Heart left ventricle (tissue), 13 donors: ENCODE results near the gene C2orf68.

Source experiments
- POLR2A ChIP-seq, 2 donors: fragments of 450-650 bp; IDR thresholded peaks; one replicate each; pipeline ENCODE4 v1.6.1; 2017; ENCODE audit warnings: antibody characterized with exemption in 2 of 2, mild to moderate bottlenecking in 2 of 2, moderate library complexity in 2 of 2
- TF ChIP-seq, protein P1 (sequence below), 12 donors: fragments of 200-600 bp; sonication (generic) in 4 of 12; IDR thresholded peaks; one replicate each; pipeline versions ENCODE4 v1.5.0 to v1.8.0; 2018 to 2022; ENCODE audit warnings: antibody characterized with exemption in 12 of 12, mild to moderate bottlenecking in 5 of 12
- donor health status: ischemic (EF 13 %, LVEDD 7.1; RV severe dilation, severe dysfunction).
- donor health status: DM: no; HTN: yes; CAD: no.
- donor health status: DM: no; HTN: no; CAD: no.
- donor health status: ischemic (EF 25% LVEDD 6.9; RV normal size, moderate dysfunction).
- donor health status: ischemic (EF 25% LVEDD 5.7; RV mildly dilated, moderate dysfunction).
- donor health status: ischemic (EF 35%, LVEDD 5.7; RV mildly dilated, moderate dysfunction).
- donor health status: nonischemic (EF 11% LVEDD 7.7; RV severe dilation, severe dysfunction).
- donor health status: DM: yes; HTN: yes; CAD: no.
- donor health status: PGD.
- donor health status: ischemic (EF 29% LVEDD 5.4; RV normal size, mild dysfunction).
- donor health status: nonischemic (EF 23%, LVEDD 6.1; RV moderate dilation, normal function).

DNA sequence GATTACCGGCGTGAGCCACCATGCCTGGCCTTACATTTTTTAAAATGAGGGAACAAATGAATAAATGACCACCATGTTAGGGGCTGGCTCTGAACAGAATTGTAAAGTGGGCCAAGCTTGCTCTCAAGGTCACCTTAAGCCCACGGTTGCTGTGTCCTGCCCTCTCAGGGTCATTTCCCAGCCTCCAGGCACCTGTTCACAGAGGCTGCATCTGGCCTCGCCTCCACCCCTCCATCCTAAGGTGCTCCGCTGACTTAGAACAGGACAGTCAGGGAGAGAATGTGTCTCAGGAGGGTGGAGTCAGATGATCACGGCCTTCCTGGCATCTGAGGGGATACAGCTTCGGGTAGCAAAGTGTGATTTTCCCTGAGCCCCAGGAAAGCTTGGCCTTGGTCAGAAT, 48.9 kb upstream of the C2orf68 start:
- TF ChIP-seq, protein P1, sequence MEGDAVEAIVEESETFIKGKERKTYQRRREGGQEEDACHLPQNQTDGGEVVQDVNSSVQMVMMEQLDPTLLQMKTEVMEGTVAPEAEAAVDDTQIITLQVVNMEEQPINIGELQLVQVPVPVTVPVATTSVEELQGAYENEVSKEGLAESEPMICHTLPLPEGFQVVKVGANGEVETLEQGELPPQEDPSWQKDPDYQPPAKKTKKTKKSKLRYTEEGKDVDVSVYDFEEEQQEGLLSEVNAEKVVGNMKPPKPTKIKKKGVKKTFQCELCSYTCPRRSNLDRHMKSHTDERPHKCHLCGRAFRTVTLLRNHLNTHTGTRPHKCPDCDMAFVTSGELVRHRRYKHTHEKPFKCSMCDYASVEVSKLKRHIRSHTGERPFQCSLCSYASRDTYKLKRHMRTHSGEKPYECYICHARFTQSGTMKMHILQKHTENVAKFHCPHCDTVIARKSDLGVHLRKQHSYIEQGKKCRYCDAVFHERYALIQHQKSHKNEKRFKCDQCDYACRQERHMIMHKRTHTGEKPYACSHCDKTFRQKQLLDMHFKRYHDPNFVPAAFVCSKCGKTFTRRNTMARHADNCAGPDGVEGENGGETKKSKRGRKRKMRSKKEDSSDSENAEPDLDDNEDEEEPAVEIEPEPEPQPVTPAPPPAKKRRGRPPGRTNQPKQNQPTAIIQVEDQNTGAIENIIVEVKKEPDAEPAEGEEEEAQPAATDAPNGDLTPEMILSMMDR (IDR thresholded peaks at IDR 0.05), result no peak
- no peak for TF ChIP-seq POLR2A (IDR thresholded peaks at IDR 0.05)
